Neural progenitor cell (in vitro differentiated cells): ENCODE data around the gene C2CD5. TPM values are rescaled to one million over a fixed set of nuclear protein-coding genes. Genes with fewer than 3 reads are reported as not detected.

Experiments
- DNase-seq: peaks from one replicate; pipeline ENCODE4 v3.0.0-alpha.2; 2016; ENCODE audit warnings: low spot score
- H2AFZ ChIP-seq: fragments of 200-600 bp; sonication (generic); replicated peaks from 2 replicates; pipeline ENCODE4 v1.6.1; 2016; ENCODE audit warnings: antibody characterized with exemption
- H3F3A ChIP-seq: fragments of 200-600 bp; sonication (generic); 2 replicates; pipeline ENCODE4 v1.6.1; 2016; ENCODE audit warnings: antibody characterized with exemption, low read depth
- H3K27ac ChIP-seq: fragments of 200-600 bp; sonication (generic); 2 replicates; pipeline ENCODE4 v1.5.1; 2016; ENCODE audit warnings: mild to moderate bottlenecking
- H3K27me3 ChIP-seq: fragments of 200-600 bp; sonication (generic); 2 replicates; pipeline ENCODE4 v1.6.1; 2016; ENCODE audit warnings: mild to moderate bottlenecking, moderate library complexity
- H3K36me3 ChIP-seq: fragments of 200-600 bp; sonication (generic); 2 replicates; pipeline ENCODE4 v1.5.1; 2016
- H3K4me1 ChIP-seq: fragments of 200-600 bp; sonication (generic); 2 replicates; pipeline ENCODE4 v1.6.1; 2016; ENCODE audit warnings: mixed run types
- H3K4me2 ChIP-seq: fragments of 200-600 bp; sonication (generic); 2 replicates; pipeline ENCODE4 v1.6.1; 2016
- H3K4me3 ChIP-seq: fragments of 200-600 bp; sonication (generic); 2 replicates; pipeline ENCODE4 v1.5.1; 2016
- H3K79me2 ChIP-seq: fragments of 200-600 bp; sonication (generic); 2 replicates; pipeline ENCODE4 v1.6.1; 2016; ENCODE audit warnings: low read depth
- H3K9ac ChIP-seq: fragments of 200-600 bp; sonication (generic); 2 replicates; pipeline ENCODE4 v1.6.1; 2016
- H3K9me3 ChIP-seq: fragments of 200-600 bp; sonication (generic); 2 replicates; pipeline ENCODE4 v1.5.1; 2016; ENCODE audit warnings: low read depth
- H4K20me1 ChIP-seq: fragments of 200-600 bp; sonication (generic); 2 replicates; pipeline ENCODE4 v1.6.1; 2016; ENCODE audit warnings: low read depth
- H3K27ac Mint-ChIP-seq: 3 replicates; pipeline ENCODE4 v1.8.0; 2021; ENCODE audit warnings: mixed read lengths
- H3K27me3 Mint-ChIP-seq: 2 replicates; pipeline ENCODE4 v1.8.0; 2022; ENCODE audit warnings: low read depth, mild to moderate bottlenecking, inconsistent platforms, moderate library complexity, mixed read lengths; ENCODE audit not compliant: insufficient read depth
- H3K36me3 Mint-ChIP-seq: 3 replicates; pipeline ENCODE4 v1.8.0; 2021; ENCODE audit warnings: mixed read lengths
- H3K4me1 Mint-ChIP-seq: 3 replicates; pipeline ENCODE4 v1.8.0; 2021; ENCODE audit warnings: mixed read lengths
- H3K4me3 Mint-ChIP-seq: 3 replicates; pipeline ENCODE4 v1.8.0; 2021; ENCODE audit warnings: mild to moderate bottlenecking, moderate library complexity, mixed read lengths
- H3K9me3 Mint-ChIP-seq: 3 replicates; pipeline ENCODE4 v1.8.0; 2020; ENCODE audit warnings: mixed read lengths
- EZH2 ChIP-seq: fragments of 200-600 bp; sonication (generic); IDR thresholded peaks from 2 replicates; pipeline ENCODE4 v1.6.1; 2017; ENCODE audit warnings: antibody characterized with exemption, mild to moderate bottlenecking, moderate library complexity
- EZH2phosphoT487 ChIP-seq: fragments of 200-600 bp; sonication (generic); IDR thresholded peaks from 2 replicates; pipeline ENCODE4 v1.6.1; 2017; ENCODE audit warnings: antibody characterized with exemption
- total RNA-seq: library from RNA; depleted of rRNA; stranded (reverse); fragments of >200 nt; gene quantifications from 2 replicates; pipeline ENCODE4 v1.2.3, GENCODE V29; 2015; ENCODE audit warnings: low replicate concordance
- TF ChIP-seq, protein P1 (sequence below): fragments of 200-600 bp; sonication (generic); IDR thresholded peaks from 2 replicates; pipeline ENCODE4 v1.5.1; 2017; ENCODE audit warnings: antibody characterized with exemption, mild to moderate bottlenecking

C2CD5 gene
- total RNA-seq, 1 donor from 2014 or later, result 86.9 TPM

DNA sequence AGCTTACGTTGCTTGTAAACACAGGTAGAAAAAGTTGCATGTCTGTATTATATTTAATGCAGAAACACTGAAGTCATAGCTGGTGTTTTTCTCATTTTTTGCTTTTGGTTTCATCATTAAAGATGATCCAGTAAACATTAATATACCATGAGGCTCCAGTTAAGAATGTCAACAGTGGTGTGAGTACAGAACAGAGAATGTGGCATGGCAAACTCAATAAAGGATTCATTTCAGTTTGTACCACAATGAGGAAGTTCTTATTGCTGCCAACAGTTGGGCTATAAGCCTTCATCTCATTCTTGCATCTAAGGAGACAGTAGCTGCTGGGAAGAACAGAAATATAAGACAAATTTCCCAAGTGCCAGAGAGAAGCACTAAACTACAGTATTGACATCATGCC lies 137.7 kb downstream of the C2CD5 start:
- Histone ChIP-seq H3K79me2 (no peaks in the 10 kb centered on the region), H2AFZ (no peak overlapping the region), H3K4me2 (no peak overlapping the region), H3K9ac (no peak overlapping the region), H3K27ac (no peak overlapping the region), H3K4me1 (no peaks in the 10 kb centered on the region), H3F3A (no peaks in the 10 kb centered on the region), H3K4me3 (no peak overlapping the region), H4K20me1 (no peaks in the 10 kb centered on the region), H3K36me3 (no peaks in the 10 kb centered on the region), H3K9me3 (no peaks in the 10 kb centered on the region), H3K27me3 (no peaks in the 10 kb centered on the region)
- no peaks in the 10 kb centered on the region for H3K36me3 Mint-ChIP-seq
- TF ChIP-seq, protein P1, sequence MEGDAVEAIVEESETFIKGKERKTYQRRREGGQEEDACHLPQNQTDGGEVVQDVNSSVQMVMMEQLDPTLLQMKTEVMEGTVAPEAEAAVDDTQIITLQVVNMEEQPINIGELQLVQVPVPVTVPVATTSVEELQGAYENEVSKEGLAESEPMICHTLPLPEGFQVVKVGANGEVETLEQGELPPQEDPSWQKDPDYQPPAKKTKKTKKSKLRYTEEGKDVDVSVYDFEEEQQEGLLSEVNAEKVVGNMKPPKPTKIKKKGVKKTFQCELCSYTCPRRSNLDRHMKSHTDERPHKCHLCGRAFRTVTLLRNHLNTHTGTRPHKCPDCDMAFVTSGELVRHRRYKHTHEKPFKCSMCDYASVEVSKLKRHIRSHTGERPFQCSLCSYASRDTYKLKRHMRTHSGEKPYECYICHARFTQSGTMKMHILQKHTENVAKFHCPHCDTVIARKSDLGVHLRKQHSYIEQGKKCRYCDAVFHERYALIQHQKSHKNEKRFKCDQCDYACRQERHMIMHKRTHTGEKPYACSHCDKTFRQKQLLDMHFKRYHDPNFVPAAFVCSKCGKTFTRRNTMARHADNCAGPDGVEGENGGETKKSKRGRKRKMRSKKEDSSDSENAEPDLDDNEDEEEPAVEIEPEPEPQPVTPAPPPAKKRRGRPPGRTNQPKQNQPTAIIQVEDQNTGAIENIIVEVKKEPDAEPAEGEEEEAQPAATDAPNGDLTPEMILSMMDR, result no peak
- TF ChIP-seq EZH2 (no peak), EZH2phosphoT487 (no peak)
- peaks cover 3% of the 10 kb centered on the region for H3K9me3 Mint-ChIP-seq
- no peak overlapping the region for H3K27ac Mint-ChIP-seq
- DNase-seq, result no peak
- H3K4me1 Mint-ChIP-seq, result peaks cover 3% of the 10 kb centered on the region
- H3K4me3 Mint-ChIP-seq, result no peak overlapping the region
- H3K27me3 Mint-ChIP-seq, result no peaks in the 10 kb centered on the region

GRCh38 chr12:22399464-22400180 lies 144.7 kb downstream of the C2CD5 start:
- Histone ChIP-seq H4K20me1 (no peaks in the 10 kb centered on the region), H3K79me2 (no peaks in the 10 kb centered on the region), H3F3A (no peaks in the 10 kb centered on the region), H3K4me2 (no peak overlapping the region), H3K9ac (no peak overlapping the region), H3K4me3 (no peak overlapping the region), H3K27me3 (no peaks in the 10 kb centered on the region), H3K4me1 (no peaks in the 10 kb centered on the region), H2AFZ (no peak overlapping the region), H3K9me3 (no peaks in the 10 kb centered on the region), H3K36me3 (no peaks in the 10 kb centered on the region), H3K27ac (no peak overlapping the region)
- Mint-ChIP-seq H3K9me3 (peaks cover 8% of the 10 kb centered on the region), H3K4me1 (no peaks in the 10 kb centered on the region), H3K27me3 (no peaks in the 10 kb centered on the region), H3K36me3 (no peaks in the 10 kb centered on the region), H3K4me3 (no peak overlapping the region), H3K27ac (no peak overlapping the region)
- no peak for TF ChIP-seq EZH2phosphoT487
- no peak for TF ChIP-seq EZH2
- TF ChIP-seq, protein P1, result no peak
- DNase-seq, result no peak

Other genes with a start within 250 kb of the C2CD5 start
- 1.8 and 1.9 TPM in 2 replicates for gene ST8SIA1, start 209.8 kb downstream of the C2CD5 start, total RNA-seq
- gene ETNK1, start 80.6 kb upstream of the C2CD5 start, total RNA-seq, result 35.5 and 53.9 TPM in 2 replicates